GM18858 (cell line): ENCODE data around the gene ZNRF1.
A peak's percentile ranks its signal among the peaks of the same experiment; 100 is the strongest.

ENCODE experiments used
- ATAC-seq: cut with Tn5 transposase; IDR thresholded peaks from one replicate; pipeline ENCODE4 v1.9.1; 2021; ENCODE audit not compliant: unreplicated experiment

The ZNRF1 gene

GRCh38 chr16:75095204-75095621, 96.4 kb downstream of the ZNRF1 start:
- ATAC-seq, result no peak

GRCh38 chr16:75096656-75097055, 97.8 kb downstream of the ZNRF1 start:
- no peak for ATAC-seq

GRCh38 chr16:75097191-75097761, 98.5 kb downstream of the ZNRF1 start:
- no peak for ATAC-seq

GRCh38 chr16:75097941-75098901, 99.4 kb downstream of the ZNRF1 start:
- ATAC-seq, result peak; percentile 71

- no peak for ATAC-seq
Observed at GRCh38 chr16:75099075-75099667, 100.3 kb downstream of the ZNRF1 start.

- no peak for ATAC-seq
Observed at GRCh38 chr16:75099738-75100602, 101.1 kb downstream of the ZNRF1 start.

- no peak for ATAC-seq
Observed at GRCh38 chr16:75100603-75100990, 101.8 kb downstream of the ZNRF1 start.

GRCh38 chr16:75101635-75102034, 102.8 kb downstream of the ZNRF1 start:
- no peak for ATAC-seq

GRCh38 chr16:75102595-75102994, 103.8 kb downstream of the ZNRF1 start:
- no peak for ATAC-seq

GRCh38 chr16:75103994-75104393, 105.2 kb downstream of the ZNRF1 start:
- ATAC-seq, result no peak

GRCh38 chr16:75104836-75105235, 106.0 kb downstream of the ZNRF1 start:
- ATAC-seq, result no peak

GRCh38 chr16:75105306-75106061, 106.7 kb downstream of the ZNRF1 start:
- no peak for ATAC-seq

GRCh38 chr16:75106351-75107274, 107.8 kb downstream of the ZNRF1 start:
- no peak for ATAC-seq

- ATAC-seq, result no peak
Observed at GRCh38 chr16:75107505-75107904, 108.7 kb downstream of the ZNRF1 start.

- peak; percentile 37 for ATAC-seq
Observed at GRCh38 chr16:75108792-75109731, 110.2 kb downstream of the ZNRF1 start.

GRCh38 chr16:75109732-75110243, 111.0 kb downstream of the ZNRF1 start:
- ATAC-seq, result no peak

- ATAC-seq, result peak; percentile 54
Observed at GRCh38 chr16:75110637-75111513, 112.1 kb downstream of the ZNRF1 start.
